Measurements from ENCODE around the gene EPC2.

EPC2 gene

DNA sequence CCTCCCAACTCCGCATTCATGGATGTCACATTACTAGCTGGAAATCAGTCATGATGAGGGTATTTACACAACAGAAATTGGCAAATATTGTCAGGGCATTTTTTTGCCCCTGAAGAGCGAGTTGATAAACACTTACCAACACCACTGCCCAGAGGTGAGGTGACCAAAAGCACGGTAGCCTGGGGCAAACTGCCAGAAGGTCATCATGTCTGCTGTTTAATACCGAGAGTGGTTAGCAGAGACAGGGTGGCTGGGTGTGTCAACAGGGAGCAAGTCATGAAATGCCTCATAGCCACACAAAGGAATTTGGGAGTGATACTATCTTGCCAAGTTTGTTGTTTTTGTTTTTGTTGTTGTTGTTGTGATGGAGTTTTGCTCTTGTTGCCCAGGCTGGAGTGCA lies 37.0 kb upstream of the EPC2 start:
- no peak overlapping the region for H3K4me3 ChIP-seq (ENCODE audit: low read length)
- no peaks in the 10 kb centered on the region for H3K4me1 ChIP-seq (ENCODE audit: control insufficient read depth, low read length)
- H4K20me1 ChIP-seq (ENCODE audit: control insufficient read depth, insufficient read depth, low read depth, low read length) = no peaks in the 10 kb centered on the region
- H3K4me2 ChIP-seq (ENCODE audit: low read length) = no peak overlapping the region
- H3K9me3 ChIP-seq (ENCODE audit: control insufficient read depth, insufficient read depth, low read length) = no peaks in the 10 kb centered on the region
- no peaks in the 10 kb centered on the region for H3K79me2 ChIP-seq (ENCODE audit: control insufficient read depth, low read length)
- TF ChIP-seq EZH2phosphoT487 (IDR thresholded peaks at IDR 0.05; ENCODE audit: borderline replicate concordance, low read length) = no peak
- TF ChIP-seq, protein P1, sequence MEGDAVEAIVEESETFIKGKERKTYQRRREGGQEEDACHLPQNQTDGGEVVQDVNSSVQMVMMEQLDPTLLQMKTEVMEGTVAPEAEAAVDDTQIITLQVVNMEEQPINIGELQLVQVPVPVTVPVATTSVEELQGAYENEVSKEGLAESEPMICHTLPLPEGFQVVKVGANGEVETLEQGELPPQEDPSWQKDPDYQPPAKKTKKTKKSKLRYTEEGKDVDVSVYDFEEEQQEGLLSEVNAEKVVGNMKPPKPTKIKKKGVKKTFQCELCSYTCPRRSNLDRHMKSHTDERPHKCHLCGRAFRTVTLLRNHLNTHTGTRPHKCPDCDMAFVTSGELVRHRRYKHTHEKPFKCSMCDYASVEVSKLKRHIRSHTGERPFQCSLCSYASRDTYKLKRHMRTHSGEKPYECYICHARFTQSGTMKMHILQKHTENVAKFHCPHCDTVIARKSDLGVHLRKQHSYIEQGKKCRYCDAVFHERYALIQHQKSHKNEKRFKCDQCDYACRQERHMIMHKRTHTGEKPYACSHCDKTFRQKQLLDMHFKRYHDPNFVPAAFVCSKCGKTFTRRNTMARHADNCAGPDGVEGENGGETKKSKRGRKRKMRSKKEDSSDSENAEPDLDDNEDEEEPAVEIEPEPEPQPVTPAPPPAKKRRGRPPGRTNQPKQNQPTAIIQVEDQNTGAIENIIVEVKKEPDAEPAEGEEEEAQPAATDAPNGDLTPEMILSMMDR (IDR thresholded peaks at IDR 0.05; ENCODE audit: low read depth, low read length, poor library complexity, severe bottlenecking) = no peak
- H3K27me3 ChIP-seq (ENCODE audit: control insufficient read depth, low read length) = no peaks in the 10 kb centered on the region
- no peaks in the 10 kb centered on the region for H3K9me2 ChIP-seq (replicated peaks; ENCODE audit: control insufficient read depth, low read length)
- H3F3A ChIP-seq (ENCODE audit: control insufficient read depth, insufficient read depth) = no peaks in the 10 kb centered on the region
- H3K27ac ChIP-seq (ENCODE audit: low read depth, low read length) = no peak overlapping the region
- H3K36me3 ChIP-seq (ENCODE audit: control insufficient read depth, low read length) = no peaks in the 10 kb centered on the region

DNA sequence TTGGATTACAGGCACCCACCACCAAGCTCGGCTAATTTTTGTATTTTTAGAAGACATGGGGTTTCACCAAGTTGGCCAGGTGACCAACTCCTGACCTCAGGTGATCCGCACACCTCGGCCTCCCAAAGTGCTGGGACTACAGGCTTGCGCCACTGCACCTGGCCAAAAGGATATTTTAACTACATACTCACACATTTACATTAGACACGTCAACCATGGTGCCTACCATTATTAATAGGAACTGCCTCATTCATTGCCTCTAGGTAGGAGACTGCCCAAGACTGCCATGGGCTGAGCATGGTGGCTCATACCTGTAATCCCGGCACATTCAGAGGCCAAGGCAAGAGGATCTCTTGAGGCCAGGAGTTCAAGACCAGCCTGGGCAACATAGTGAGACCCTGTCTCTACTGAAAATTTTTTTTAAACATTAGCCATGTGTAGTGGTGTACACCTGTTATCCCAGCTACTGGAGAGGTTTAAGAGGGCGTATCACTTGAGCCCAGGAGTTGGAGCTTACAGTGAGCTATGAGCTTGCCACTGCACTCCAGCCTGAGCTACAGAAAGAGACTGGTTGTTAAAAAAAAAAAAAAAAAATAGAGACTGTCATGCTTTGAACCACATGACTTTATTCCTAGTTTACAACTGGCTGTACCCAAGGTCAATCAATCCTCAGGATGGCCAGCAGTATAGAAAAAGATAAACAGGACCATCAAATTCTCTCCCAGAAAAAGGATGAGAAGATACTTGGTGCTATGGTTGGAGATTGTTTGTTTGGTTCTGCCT lies 31.1 kb upstream of the EPC2 start:
- Histone ChIP-seq H3F3A (ENCODE audit: control insufficient read depth, insufficient read depth) (no peaks in the 10 kb centered on the region), H3K27me3 (ENCODE audit: control insufficient read depth, low read length) (no peaks in the 10 kb centered on the region), H3K36me3 (ENCODE audit: control insufficient read depth, low read length) (no peaks in the 10 kb centered on the region), H3K4me1 (ENCODE audit: control insufficient read depth, low read length) (peaks cover 24% of the 10 kb centered on the region), H3K4me3 (ENCODE audit: low read length) (no peak overlapping the region), H3K9me3 (ENCODE audit: control insufficient read depth, insufficient read depth, low read length) (no peaks in the 10 kb centered on the region), H3K79me2 (ENCODE audit: control insufficient read depth, low read length) (no peaks in the 10 kb centered on the region), H3K9me2 (replicated peaks; ENCODE audit: control insufficient read depth, low read length) (no peaks in the 10 kb centered on the region), H3K27ac (ENCODE audit: low read depth, low read length) (no peak overlapping the region), H3K4me2 (ENCODE audit: low read length) (peak overlapping the region; percentile 74; the same call in 1 of the 2 replicates), H4K20me1 (ENCODE audit: control insufficient read depth, insufficient read depth, low read depth, low read length) (no peaks in the 10 kb centered on the region)
- TF ChIP-seq EZH2phosphoT487 (IDR thresholded peaks at IDR 0.05; ENCODE audit: borderline replicate concordance, low read length) = no peak
- TF ChIP-seq, protein P1 (IDR thresholded peaks at IDR 0.05; ENCODE audit: low read depth, low read length, poor library complexity, severe bottlenecking) = no peak

DNA sequence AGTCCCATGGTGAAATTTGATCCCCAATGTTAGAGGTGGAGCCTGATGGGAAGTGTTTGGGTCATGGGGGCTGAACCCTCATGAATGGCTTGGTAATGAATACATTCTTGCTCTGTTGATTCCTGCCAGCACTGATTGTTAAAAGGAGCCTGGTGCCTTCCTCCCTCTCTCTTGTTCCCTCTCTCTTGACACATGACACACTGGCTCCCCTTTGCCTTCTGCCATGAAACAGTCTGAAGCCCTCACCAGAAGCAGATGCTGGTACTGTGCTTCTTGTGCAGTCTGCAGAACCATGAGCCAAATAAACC lies 30.6 kb upstream of the EPC2 start:
- no peak for TF ChIP-seq EZH2phosphoT487 (IDR thresholded peaks at IDR 0.05; ENCODE audit: borderline replicate concordance, low read length)
- TF ChIP-seq, protein P1 (IDR thresholded peaks at IDR 0.05; ENCODE audit: low read depth, low read length, poor library complexity, severe bottlenecking) = no peak
- Histone ChIP-seq H3K4me3 (ENCODE audit: low read length) (peak overlapping the region; percentile 56), H3K9me2 (replicated peaks; ENCODE audit: control insufficient read depth, low read length) (no peaks in the 10 kb centered on the region), H4K20me1 (ENCODE audit: control insufficient read depth, insufficient read depth, low read depth, low read length) (no peaks in the 10 kb centered on the region), H3F3A (ENCODE audit: control insufficient read depth, insufficient read depth) (no peaks in the 10 kb centered on the region), H3K27me3 (ENCODE audit: control insufficient read depth, low read length) (no peaks in the 10 kb centered on the region), H3K4me2 (ENCODE audit: low read length) (peak overlapping the region; percentile 74), H3K36me3 (ENCODE audit: control insufficient read depth, low read length) (no peaks in the 10 kb centered on the region), H3K27ac (ENCODE audit: low read depth, low read length) (peak overlapping the region; percentile 46), H3K9me3 (ENCODE audit: control insufficient read depth, insufficient read depth, low read length) (no peaks in the 10 kb centered on the region), H3K4me1 (ENCODE audit: control insufficient read depth, low read length) (peaks cover 24% of the 10 kb centered on the region), H3K79me2 (ENCODE audit: control insufficient read depth, low read length) (no peaks in the 10 kb centered on the region)
